Smooth muscle cell (in vitro differentiated cells): ENCODE measurements around the gene STAU1. TPM values are rescaled to one million over a fixed set of nuclear protein-coding genes. Genes with fewer than 3 reads are reported as not detected.
"Not testable (repeated sequence)": the region's sequence is repeated elsewhere in the genome, so short reads cannot be mapped to it uniquely, and the experiment has no call there.

ENCODE experiments used
- DNase-seq: peaks from one replicate; lab custom pipeline; 2025; ENCODE audit not compliant: unreplicated experiment; lab: John Stamatoyannopoulos, UW
- H2AFZ ChIP-seq: fragments of 200-600 bp; sonication (generic); 2 replicates; pipeline ENCODE4 v1.6.0; 2016; ENCODE audit warnings: antibody characterized with exemption, low read depth, mild to moderate bottlenecking
- H3F3A ChIP-seq: fragments of 200-600 bp; sonication (generic); 2 replicates; pipeline ENCODE4 v1.6.0; 2017; ENCODE audit warnings: antibody characterized with exemption, low read depth
- H3K27ac ChIP-seq: fragments of 200-600 bp; sonication (generic); 2 replicates; pipeline ENCODE4 v1.5.1; 2016; ENCODE audit warnings: low read depth, mild to moderate bottlenecking
- H3K27me3 ChIP-seq: fragments of 200-600 bp; sonication (generic); 2 replicates; pipeline ENCODE4 v1.6.1; 2016; ENCODE audit warnings: low read depth, mild to moderate bottlenecking
- H3K36me3 ChIP-seq: fragments of 200-600 bp; sonication (generic); 2 replicates; pipeline ENCODE4 v1.5.1; 2016; ENCODE audit warnings: low read depth
- H3K4me1 ChIP-seq: fragments of 200-600 bp; sonication (generic); 2 replicates; pipeline ENCODE4 v1.5.1; 2016; ENCODE audit warnings: low read depth
- H3K4me2 ChIP-seq: fragments of 200-600 bp; sonication (generic); 2 replicates; pipeline ENCODE4 v1.6.0; 2016; ENCODE audit warnings: mild to moderate bottlenecking
- H3K4me3 ChIP-seq: fragments of 200-600 bp; sonication (generic); 2 replicates; pipeline ENCODE4 v1.5.1; 2016; ENCODE audit warnings: mild to moderate bottlenecking
- H3K79me2 ChIP-seq: fragments of 200-600 bp; sonication (generic); 2 replicates; pipeline ENCODE4 v1.6.0; 2016; ENCODE audit warnings: low read depth, mild to moderate bottlenecking
- H3K9ac ChIP-seq: fragments of 200-600 bp; sonication (generic); 2 replicates; pipeline ENCODE4 v1.6.0; 2016; ENCODE audit warnings: low read depth
- H3K9me3 ChIP-seq: fragments of 200-600 bp; sonication (generic); replicated peaks from 2 replicates; pipeline ENCODE4 v1.5.1; 2016; ENCODE audit warnings: low read depth
- H4K20me1 ChIP-seq: fragments of 200-600 bp; sonication (generic); 2 replicates; pipeline ENCODE4 v1.6.0; 2016; ENCODE audit warnings: low read depth
- WGBS: methylation state at CpG from one replicate; pipeline ENCODE4 v1.1.7; 2016; ENCODE audit warnings: low lambda C conversion rate; 5-methylcytosine and 5-hydroxymethylcytosine counted together
- polyA plus RNA-seq: library from polyadenylated mRNA; unstranded; fragments of >200 nt; fragmentation: Nextera tagmentation; extraction: Ambion mirVana; gene quantifications from 2 replicates; pipeline ENCODE4 v1.2.1, GENCODE V29; 2016
- total RNA-seq: library from RNA; depleted of rRNA; stranded (reverse); fragments of >200 nt; gene quantifications from 2 replicates; pipeline ENCODE4 v1.2.3, GENCODE V29; 2014
- TF ChIP-seq, protein P1 (sequence below): fragments of 200-600 bp; sonication (generic); IDR thresholded peaks from 2 replicates; pipeline ENCODE4 v1.5.1; 2017; ENCODE audit warnings: borderline replicate concordance, mild to moderate bottlenecking, antibody characterized with exemption; ENCODE audit not compliant: insufficient read depth, poor library complexity, severe bottlenecking

Gene STAU1
- total and polyA plus RNA-seq, 2 experiments from 2014 or later, result 42.2 to 45.1 TPM

DNA sequence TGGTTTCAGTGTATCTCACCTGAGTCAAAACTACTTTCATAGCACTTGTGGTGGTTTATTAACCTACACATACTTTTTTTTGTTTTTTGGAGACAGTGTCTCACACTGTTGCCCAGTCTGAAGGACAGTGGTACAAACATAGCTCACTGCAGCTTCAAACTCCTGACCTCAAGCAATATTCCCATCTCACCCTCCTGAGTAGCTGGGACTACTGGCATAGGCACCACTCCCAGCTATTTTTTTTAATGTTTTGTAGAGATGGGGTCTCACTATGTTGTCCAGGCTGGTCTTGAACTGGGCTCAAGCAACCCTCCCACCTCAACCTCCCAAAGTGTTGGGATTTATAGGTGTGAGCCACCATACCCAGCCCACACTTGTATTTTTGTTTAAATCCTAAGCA lies 49.7 kb downstream of the STAU1 start:
- H3K4me1 ChIP-seq, result no peaks in the 10 kb centered on the region

DNA sequence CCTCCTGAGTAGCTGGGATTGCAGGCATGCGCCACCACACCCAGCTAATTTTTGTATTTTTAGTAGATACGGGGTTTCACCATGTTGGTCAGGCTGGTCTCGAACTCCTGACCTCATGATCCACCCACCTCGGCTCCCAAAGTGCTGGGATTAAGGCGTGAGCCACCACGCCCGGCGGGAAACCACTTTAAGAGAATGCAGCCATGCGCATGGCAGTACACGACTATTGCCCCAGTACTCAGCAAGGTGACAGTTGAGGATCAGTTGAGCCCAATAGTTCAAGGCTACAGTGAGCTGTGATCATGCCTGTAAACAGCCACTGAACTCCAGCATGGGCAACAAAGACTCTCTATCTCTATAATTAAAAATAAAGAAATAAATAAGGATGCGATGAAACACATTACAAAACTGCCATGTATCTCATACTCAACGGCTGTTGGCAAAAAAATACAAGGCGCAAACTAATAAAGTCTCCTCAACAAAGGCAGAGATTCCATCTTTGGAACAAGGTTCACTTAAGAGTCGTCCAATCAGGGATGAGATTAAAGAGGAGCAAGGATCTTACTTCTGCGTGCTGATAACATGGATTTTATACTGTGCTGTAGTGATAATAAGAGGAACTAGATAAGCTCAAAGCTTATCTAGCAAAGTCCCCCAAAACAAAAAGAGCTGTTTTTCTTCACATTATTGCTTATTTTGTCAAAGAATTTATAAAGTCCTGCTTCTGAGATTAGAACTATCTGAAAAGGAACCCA lies 51.1 kb downstream of the STAU1 start:
- peaks cover 36% of the 10 kb centered on the region for H4K20me1 ChIP-seq
- no peaks in the 10 kb centered on the region for H3K36me3 ChIP-seq
- peaks cover 26% of the 10 kb centered on the region for H3K79me2 ChIP-seq
- DNase-seq, result no peak
- 89% methylated on average over 15 of the region's 15 CpGs for WGBS
- H3K9ac ChIP-seq, result no peak overlapping the region
- no peak overlapping the region for H3K4me3 ChIP-seq
- TF ChIP-seq, protein P1, sequence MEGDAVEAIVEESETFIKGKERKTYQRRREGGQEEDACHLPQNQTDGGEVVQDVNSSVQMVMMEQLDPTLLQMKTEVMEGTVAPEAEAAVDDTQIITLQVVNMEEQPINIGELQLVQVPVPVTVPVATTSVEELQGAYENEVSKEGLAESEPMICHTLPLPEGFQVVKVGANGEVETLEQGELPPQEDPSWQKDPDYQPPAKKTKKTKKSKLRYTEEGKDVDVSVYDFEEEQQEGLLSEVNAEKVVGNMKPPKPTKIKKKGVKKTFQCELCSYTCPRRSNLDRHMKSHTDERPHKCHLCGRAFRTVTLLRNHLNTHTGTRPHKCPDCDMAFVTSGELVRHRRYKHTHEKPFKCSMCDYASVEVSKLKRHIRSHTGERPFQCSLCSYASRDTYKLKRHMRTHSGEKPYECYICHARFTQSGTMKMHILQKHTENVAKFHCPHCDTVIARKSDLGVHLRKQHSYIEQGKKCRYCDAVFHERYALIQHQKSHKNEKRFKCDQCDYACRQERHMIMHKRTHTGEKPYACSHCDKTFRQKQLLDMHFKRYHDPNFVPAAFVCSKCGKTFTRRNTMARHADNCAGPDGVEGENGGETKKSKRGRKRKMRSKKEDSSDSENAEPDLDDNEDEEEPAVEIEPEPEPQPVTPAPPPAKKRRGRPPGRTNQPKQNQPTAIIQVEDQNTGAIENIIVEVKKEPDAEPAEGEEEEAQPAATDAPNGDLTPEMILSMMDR, result no peak
- no peak overlapping the region for H3K27ac ChIP-seq
- H3K4me2 ChIP-seq, result no peak overlapping the region
- H3K27me3 ChIP-seq, result no peaks in the 10 kb centered on the region
- no peaks in the 10 kb centered on the region for H3K9me3 ChIP-seq
- H2AFZ ChIP-seq, result no peak overlapping the region
- no peaks in the 10 kb centered on the region for H3K4me1 ChIP-seq
- no peaks in the 10 kb centered on the region for H3F3A ChIP-seq

More for the DNA sequence above, 49.7 kb downstream of the STAU1 start:
- H3K9me3 ChIP-seq, result no peaks in the 10 kb centered on the region
- H4K20me1 ChIP-seq, result peaks cover 44% of the 10 kb centered on the region
- H3K27ac ChIP-seq, result no peak overlapping the region
- no peak overlapping the region for H3K4me2 ChIP-seq
- no peak overlapping the region for H3K4me3 ChIP-seq
- no peak overlapping the region for H3K9ac ChIP-seq
- H3K79me2 ChIP-seq, result peaks cover 32% of the 10 kb centered on the region
- H2AFZ ChIP-seq, result no peak overlapping the region
- DNase-seq, result no peak
- H3F3A ChIP-seq, result no peaks in the 10 kb centered on the region
- H3K36me3 ChIP-seq, result no peaks in the 10 kb centered on the region
- H3K27me3 ChIP-seq, result no peaks in the 10 kb centered on the region
- TF ChIP-seq, protein P1, result no peak

DNA sequence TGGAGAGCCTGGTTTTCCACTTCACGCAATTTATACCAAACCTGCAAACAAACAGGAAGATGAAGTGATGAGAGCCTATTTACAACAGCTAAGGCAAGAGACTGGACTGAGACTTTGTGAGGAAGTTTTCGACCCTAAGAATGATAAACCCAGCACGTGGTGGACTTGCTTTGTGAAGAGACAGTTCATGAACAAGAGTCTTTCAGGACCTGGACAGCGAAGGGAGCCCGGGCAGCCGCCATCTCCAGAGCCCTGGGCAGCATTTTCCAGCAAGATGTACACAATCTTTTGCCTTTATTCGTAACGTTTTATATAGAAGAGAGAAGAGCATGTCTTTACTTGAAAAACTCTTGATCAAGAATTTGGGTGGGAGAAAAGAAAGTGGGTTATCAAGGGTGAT lies 53.3 kb downstream of the STAU1 start:
- WGBS, result 95% methylated on average over 8 of the region's 8 CpGs
- H3F3A ChIP-seq, H3K27me3 ChIP-seq, H3K9ac ChIP-seq, H3K4me1 ChIP-seq, H3K4me2 ChIP-seq, H3K9me3 ChIP-seq, H2AFZ ChIP-seq, H3K36me3 ChIP-seq, DNase-seq, H3K27ac ChIP-seq, H3K4me3 ChIP-seq: not testable (repeated sequence)
- Histone ChIP-seq H3K79me2 (peaks cover 27% of the 10 kb centered on the region), H4K20me1 (peaks cover 30% of the 10 kb centered on the region)

DNA sequence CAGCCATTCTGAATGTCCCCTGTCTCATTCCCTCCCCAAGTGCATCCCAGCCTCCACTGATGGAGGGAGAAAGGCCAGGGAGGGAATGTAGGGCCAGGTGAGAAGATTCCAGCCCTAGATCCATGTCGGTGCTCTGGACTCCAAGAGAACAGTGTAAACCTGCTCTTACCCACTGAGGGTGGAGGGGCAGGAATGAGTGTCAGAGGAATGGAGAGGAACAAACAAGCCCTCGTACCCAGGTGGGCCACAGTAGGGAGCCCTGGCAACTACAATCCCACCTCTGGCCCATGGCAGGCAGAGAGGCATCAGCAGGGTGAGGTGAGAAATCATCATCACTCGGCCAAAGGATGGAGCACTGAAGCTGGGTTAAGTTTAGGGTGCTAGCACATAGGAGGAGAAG lies 54.6 kb downstream of the STAU1 start:
- Histone ChIP-seq H3K36me3 (no peaks in the 10 kb centered on the region), H3K9ac (no peak overlapping the region), H3K79me2 (peaks cover 19% of the 10 kb centered on the region), H3K4me2 (no peak overlapping the region), H4K20me1 (peaks cover 27% of the 10 kb centered on the region), H3K4me1 (no peaks in the 10 kb centered on the region), H3K27ac (no peak overlapping the region), H3K9me3 (no peaks in the 10 kb centered on the region), H3K27me3 (no peaks in the 10 kb centered on the region), H3F3A (no peaks in the 10 kb centered on the region), H3K4me3 (no peak overlapping the region), H2AFZ (no peak overlapping the region)
- DNase-seq, result no peak
- TF ChIP-seq, protein P1, result no peak
- WGBS, result 96% methylated on average over 3 of the region's 3 CpGs
